ENCODE data around the gene KRTAP22-2. TPM values are rescaled to one million over a fixed set of nuclear protein-coding genes. Genes with fewer than 3 reads are reported as not detected.

KRTAP22-2 gene
- total RNA-seq (2022; extraction: Qiagen RNA extraction) = not detected in 5 replicates

DNA sequence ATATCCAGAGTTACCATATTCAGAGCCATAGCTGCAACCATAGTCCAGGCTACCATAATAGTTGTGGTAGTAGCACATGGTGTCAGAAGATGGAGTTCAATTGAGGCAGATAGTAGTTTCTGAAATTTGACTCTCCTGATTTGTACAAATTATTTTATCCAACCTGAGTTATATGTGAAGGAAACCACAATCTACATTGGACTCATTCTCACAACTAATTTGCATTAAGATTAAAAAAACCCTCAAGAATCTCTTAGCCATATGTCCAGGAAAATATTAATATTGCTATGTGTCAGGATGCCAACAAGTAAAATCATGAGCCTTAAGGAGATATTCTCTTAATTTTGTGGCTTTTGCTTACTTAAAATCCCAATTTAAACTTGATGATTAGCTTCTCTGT, at the start of gene KRTAP22-2:
KRTAP22-2 (minus strand) TSS at position 101 of the 400 bp plus-strand sequence.

DNA sequence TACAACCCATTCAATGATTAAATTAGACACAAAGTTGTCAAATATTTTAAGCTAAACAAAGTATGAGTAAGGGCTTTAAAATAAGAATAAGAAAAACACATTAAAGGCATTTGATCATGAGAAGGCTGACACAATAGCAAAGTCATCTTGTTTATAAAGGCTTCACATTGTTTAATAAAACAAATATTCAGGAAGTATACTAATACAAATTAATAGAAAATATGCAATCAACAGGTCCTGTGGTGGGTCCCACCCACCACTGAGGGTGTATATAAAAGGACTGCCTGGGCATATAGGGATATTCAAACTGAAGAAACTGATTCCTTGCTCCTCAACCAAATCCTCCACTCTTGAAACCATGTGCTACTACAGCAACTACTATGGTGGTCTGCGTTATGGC, 44.7 kb upstream of the KRTAP22-2 start, which contains the start of gene KRTAP20-2:
KRTAP20-2 (plus strand) TSS at position 301 of the 400 bp plus-strand sequence; CDS start at position 359, 58 bp downstream.

DNA sequence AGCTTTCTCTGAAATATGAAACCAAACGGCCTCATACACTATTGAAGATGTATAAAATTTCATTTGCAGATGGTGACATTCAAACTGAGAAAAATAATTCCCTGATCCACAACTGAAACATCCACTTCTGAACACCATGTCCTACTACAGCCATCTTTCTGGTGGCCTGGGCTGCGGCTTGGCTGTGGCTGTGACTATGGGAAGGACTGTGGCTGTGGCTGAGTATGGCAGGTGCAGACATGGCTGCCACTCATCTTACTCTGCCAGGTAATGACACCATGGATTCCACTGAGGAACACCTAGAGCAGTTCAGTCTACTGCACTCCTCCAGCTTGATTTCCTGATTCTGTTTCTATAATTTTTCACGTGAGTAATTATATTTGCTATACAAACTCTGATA, 30.3 kb upstream of the KRTAP22-2 start, which contains the start of gene KRTAP20-4:
KRTAP20-4 (plus strand) TSS at position 106 of the 400 bp plus-strand sequence.

DNA sequence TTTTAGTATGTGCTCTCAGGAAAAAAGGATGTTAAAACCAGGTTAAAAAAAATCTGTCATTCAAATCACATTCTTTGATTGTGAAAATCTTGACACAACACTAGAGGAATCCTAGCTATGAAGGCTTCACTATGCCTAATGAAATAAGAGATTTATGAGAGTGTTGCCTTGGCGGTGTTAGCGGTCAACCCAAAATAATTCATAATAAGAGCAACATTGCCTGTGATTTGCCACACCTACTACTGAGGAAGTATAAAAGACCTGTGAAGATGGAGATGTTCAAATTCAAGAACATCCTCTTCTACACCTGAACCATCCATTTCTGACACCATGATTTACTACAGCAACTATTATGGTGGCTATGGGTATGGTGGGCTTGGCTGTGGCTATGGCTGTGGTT, 25.9 kb upstream of the KRTAP22-2 start, which contains the start of gene KRTAP20-1:
KRTAP20-1 (plus strand) TSS at position 301 of the 400 bp plus-strand sequence; CDS start at position 331, 30 bp downstream.

DNA sequence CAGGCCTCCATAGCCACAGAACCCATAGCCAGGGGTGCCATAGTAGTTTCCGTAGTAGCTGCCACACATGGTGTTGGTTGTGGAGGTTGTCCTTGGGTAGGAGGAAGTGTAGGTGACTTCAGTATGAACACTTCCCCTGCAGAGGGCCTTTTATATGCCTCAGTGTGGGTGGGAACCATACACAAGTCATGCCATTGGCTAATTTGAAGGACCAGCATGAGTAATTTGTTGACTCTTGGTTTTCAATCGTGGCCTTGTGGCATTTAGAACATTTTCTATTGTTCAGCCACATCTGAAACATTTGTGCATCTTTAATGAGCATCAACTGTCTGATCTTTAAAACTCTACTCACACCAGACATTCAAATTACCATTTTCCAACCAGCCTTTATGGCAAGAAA, 23.6 kb upstream of the KRTAP22-2 start, which contains the start of gene KRTAP6-1:
KRTAP6-1 (minus strand) TSS at position 95 of the 400 bp plus-strand sequence; CDS start at position 69, 26 bp downstream.

DNA sequence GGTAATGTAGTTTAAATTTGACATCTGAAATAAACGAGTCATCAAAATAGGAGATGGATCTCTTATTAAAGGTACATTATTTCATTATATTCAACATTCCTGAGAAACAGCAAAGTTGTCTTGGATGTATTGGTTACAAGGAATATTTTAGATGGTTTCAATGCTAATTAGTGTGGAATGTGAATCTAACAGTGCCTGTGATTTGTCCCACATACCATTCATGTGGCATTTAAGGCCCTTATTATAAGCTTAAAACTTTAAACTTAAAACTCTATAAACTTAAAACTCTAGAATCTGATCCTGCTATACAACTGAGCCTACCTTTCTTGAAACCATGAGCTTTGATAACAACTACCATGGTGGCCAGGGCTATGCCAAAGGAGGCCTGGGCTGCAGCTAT, 10.6 kb upstream of the KRTAP22-2 start, which contains the start of gene KRTAP22-1:
KRTAP22-1 (plus strand) TSS at position 301 of the 400 bp plus-strand sequence.

DNA sequence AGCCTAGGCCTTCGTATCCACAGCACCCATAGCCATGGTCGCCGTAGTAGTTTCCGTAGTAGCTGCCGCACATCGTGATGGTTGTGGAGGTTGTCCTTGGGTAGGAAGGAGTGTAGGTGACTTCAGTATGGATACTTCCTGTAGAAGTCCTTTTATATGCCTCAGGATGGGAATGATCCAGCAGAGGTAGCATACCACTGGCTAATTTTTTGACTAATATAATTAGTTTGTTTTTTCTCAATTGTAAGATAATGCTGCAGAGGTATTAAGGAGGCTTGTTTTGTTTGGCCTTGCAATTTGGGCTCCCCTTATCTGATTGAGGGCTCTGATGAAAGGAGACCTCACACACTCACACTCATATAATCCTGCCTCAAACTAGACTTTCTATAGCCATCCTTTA, 8.6 kb upstream of the KRTAP22-2 start, which contains the start of gene KRTAP6-2:
KRTAP6-2 (minus strand) TSS at position 101 of the 400 bp plus-strand sequence; CDS start at position 73, 28 bp downstream.

DNA sequence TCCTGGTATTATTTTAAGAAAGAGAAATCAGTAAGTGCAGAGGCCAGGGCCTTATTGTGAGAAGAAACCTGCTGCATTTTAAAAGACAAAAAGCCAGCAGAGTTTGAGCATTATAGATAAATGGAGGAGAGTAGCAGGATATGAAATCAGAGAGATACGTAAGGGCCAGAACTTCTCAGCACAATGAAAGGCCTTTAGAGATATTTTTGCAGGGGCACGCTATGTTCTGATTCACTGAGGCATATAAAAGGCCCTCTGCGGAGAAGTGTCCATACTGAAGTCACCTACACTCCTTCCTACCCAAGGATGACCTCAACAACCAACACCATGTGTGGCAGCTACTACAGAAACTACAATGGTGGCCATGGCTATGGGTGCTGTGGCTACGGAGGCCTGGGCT, 1.9 kb upstream of the KRTAP22-2 start, which contains the start of gene KRTAP6-3:
KRTAP6-3 (plus strand) TSS at position 301 of the 400 bp plus-strand sequence; CDS start at position 307, 6 bp downstream.

DNA sequence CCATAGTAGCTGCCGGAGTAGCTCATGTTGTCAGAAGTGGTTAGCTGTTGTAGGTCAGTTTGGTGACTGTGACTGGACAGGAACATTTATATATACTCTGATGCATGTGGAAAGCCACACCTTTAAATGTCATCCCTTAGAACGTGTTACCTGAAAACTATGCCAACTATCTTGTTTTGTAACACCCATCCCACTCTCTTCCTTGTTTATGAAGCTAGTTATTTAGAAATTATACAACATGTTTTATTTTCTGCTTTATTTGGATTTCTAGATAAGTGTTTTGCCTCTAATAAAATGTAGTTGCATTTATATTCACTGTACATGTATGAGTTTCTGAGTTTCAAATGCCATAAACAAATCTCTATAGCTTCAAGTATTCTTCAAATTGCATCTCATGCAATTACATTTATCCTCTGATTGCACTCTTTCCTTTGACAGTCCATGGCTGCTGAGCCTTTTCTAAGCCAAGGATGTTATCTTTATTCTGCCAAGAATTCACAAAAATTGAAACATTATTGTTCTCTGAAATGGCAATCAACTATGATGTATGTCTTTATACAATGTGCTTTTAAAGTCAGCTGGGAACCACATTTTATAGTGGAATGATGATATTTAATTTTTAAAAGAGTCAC, 28.8 kb downstream of the KRTAP22-2 start, which contains the start of gene KRTAP19-7:
KRTAP19-7 (minus strand) TSS at position 51 of the 632 bp plus-strand sequence; CDS start at position 26, 25 bp downstream.

DNA sequence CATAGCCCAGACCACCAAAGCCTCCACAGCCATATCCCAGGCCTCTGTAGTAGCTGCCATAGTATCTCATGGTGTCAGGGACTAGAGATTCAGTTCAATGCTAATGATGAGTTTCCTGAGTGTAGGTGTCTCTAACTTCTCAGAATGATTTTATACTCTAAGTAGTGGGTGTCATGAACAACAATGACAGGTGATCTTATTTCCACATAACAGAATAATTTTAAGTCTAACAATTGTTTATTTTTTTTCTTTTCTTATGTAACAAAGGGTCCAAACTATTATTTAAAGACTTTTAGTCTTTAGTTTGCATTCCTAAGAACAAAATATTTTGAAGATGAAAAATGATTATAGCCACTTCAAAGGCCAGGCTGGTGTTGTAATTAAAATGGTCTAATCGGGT, 48.4 kb downstream of the KRTAP22-2 start, which contains the start of gene KRTAP19-6:
KRTAP19-6 (minus strand) TSS at position 101 of the 400 bp plus-strand sequence; CDS start at position 70, 31 bp downstream.

Other genes starting within 250 kb of the KRTAP22-2 start
- gene KRTAP23-1, start 241.8 kb downstream of the KRTAP22-2 start, total RNA-seq (2022; extraction: Qiagen RNA extraction) = not detected in 5 replicates
- gene KRTAP13-2, start 218.1 kb downstream of the KRTAP22-2 start, total RNA-seq (2022; extraction: Qiagen RNA extraction) = 0.09 TPM in 1 of 5 replicates, not detected in the others
- not detected in 5 replicates for gene KRTAP13-1, start 194.4 kb downstream of the KRTAP22-2 start, total RNA-seq (2022; extraction: Qiagen RNA extraction)
- not detected in 5 replicates for gene KRTAP13-3, start 164.5 kb downstream of the KRTAP22-2 start, total RNA-seq (2022; extraction: Qiagen RNA extraction)
- gene KRTAP13-4, start 160.2 kb downstream of the KRTAP22-2 start, total RNA-seq (2022; extraction: Qiagen RNA extraction) = not detected in 5 replicates
- gene KRTAP15-1, start 150.1 kb downstream of the KRTAP22-2 start, total RNA-seq (2022; extraction: Qiagen RNA extraction) = not detected in 5 replicates
- gene KRTAP19-1, start 110.0 kb downstream of the KRTAP22-2 start, total RNA-seq (2022; extraction: Qiagen RNA extraction) = not detected in 5 replicates
- not detected in 5 replicates for gene KRTAP19-2, start 103.0 kb downstream of the KRTAP22-2 start, total RNA-seq (2022; extraction: Qiagen RNA extraction)
- gene KRTAP19-3, start 98.4 kb downstream of the KRTAP22-2 start, total RNA-seq (2022; extraction: Qiagen RNA extraction) = not detected in 5 replicates
- gene KRTAP19-4, start 93.2 kb downstream of the KRTAP22-2 start, total RNA-seq (2022; extraction: Qiagen RNA extraction) = not detected in 5 replicates
- not detected in 5 replicates for gene KRTAP19-5, start 88.3 kb downstream of the KRTAP22-2 start, total RNA-seq (2022; extraction: Qiagen RNA extraction)
- not detected in 5 replicates for gene KRTAP19-6, start 48.5 kb downstream of the KRTAP22-2 start, total RNA-seq (2022; extraction: Qiagen RNA extraction)
- gene KRTAP19-7, start 29.1 kb downstream of the KRTAP22-2 start, total RNA-seq (2022; extraction: Qiagen RNA extraction) = not detected in 5 replicates
- not detected in 5 replicates for gene KRTAP6-3, start 2.0 kb upstream of the KRTAP22-2 start, total RNA-seq (2022; extraction: Qiagen RNA extraction)
- gene KRTAP6-2, start 8.5 kb upstream of the KRTAP22-2 start, total RNA-seq (2022; extraction: Qiagen RNA extraction) = not detected in 5 replicates
- gene KRTAP22-1, start 10.7 kb upstream of the KRTAP22-2 start, total RNA-seq (2022; extraction: Qiagen RNA extraction) = not detected in 5 replicates
- not detected in 5 replicates for gene KRTAP6-1, start 23.5 kb upstream of the KRTAP22-2 start, total RNA-seq (2022; extraction: Qiagen RNA extraction)
- gene KRTAP20-1, start 26.0 kb upstream of the KRTAP22-2 start, total RNA-seq (2022; extraction: Qiagen RNA extraction) = not detected in 5 replicates
- gene KRTAP20-4, start 30.2 kb upstream of the KRTAP22-2 start, total RNA-seq (2022; extraction: Qiagen RNA extraction) = not detected in 5 replicates
- gene KRTAP20-2, start 44.8 kb upstream of the KRTAP22-2 start, total RNA-seq (2022; extraction: Qiagen RNA extraction) = not detected in 5 replicates
- not detected in 5 replicates for gene KRTAP20-3, start 52.5 kb upstream of the KRTAP22-2 start, total RNA-seq (2022; extraction: Qiagen RNA extraction)
- not detected in 5 replicates for gene KRTAP21-3, start 128.4 kb upstream of the KRTAP22-2 start, total RNA-seq (2022; extraction: Qiagen RNA extraction)
- not detected in 5 replicates for gene KRTAP21-2, start 156.9 kb upstream of the KRTAP22-2 start, total RNA-seq (2022; extraction: Qiagen RNA extraction)
- gene KRTAP21-1, start 165.0 kb upstream of the KRTAP22-2 start, total RNA-seq (2022; extraction: Qiagen RNA extraction) = not detected in 5 replicates
- gene KRTAP8-1, start 222.9 kb upstream of the KRTAP22-2 start, total RNA-seq (2022; extraction: Qiagen RNA extraction) = not detected in 5 replicates
- gene KRTAP7-1, start 239.4 kb upstream of the KRTAP22-2 start, total RNA-seq (2022; extraction: Qiagen RNA extraction) = not detected in 5 replicates

Measured in A549 treated with dexamethasone at 1 μM for 4 hours (cell line).